NCI-H2107 treated with DMSO at 0.1 percent for 48 hours (cell line): Measurements from ENCODE around the gene ADAMTS18.
"Not testable (repeated sequence)": the region's sequence is repeated elsewhere in the genome, so short reads cannot be mapped to it uniquely, and the experiment has no call there.

Experiments
- DNase-seq: peaks from one replicate; lab custom pipeline; 2025; ENCODE audit not compliant: unreplicated experiment; lab: John Stamatoyannopoulos, UW

ADAMTS18 gene

DNA sequence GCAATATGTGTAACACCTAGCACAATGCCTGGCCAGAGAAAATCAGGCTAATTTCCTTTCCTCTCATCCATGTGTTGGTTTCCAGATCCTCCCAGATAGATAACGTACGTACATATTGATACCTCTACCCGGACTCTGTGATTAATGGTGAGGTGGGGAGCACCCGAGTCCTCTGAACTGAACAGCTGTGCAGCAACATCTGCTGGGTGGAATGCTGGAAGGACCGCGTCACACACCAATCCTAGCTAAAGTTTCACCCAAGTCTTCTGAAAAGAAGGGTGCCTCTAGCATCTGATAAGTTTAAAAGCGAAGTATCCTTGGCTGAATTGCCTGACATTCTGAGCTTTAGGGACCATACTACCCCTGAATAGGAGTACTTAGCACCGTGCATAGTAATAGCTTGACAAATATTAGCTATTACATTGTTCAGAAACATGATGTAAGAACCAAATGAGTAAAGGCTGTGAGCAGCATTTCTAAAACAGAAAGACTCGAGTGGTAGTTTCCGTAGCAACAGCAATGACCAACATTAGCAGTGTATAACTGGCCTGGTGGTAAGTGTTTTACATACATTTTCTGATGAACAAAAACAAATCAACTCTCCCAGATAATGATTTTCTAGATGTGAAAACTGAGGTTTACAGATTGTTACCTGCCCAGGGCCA is 144.3 kb downstream of the ADAMTS18 start:
- no peak for DNase-seq

DNA sequence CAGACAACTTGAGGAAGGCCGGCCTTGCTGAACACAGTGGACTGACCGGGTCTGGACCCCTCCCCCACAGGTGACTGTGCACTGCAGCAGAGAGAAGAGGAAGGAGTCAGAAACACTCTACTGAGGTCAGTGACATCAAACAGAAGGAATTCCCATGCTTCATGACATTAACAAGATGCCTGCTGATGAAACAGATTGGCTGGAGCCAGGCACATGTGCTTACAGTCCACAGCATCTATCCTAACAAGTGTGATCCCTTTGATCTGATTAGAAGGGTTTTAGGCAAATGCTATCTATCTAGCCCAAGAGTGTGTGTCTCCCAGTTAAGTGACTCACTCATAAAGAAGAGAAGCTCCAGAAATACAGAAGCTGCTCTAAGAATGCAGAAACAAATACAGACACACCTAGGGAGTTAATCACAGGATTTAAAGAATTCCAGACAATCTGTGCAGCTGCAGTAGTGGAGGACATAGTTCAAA is 145.5 kb downstream of the ADAMTS18 start:
- no peak for DNase-seq

DNA sequence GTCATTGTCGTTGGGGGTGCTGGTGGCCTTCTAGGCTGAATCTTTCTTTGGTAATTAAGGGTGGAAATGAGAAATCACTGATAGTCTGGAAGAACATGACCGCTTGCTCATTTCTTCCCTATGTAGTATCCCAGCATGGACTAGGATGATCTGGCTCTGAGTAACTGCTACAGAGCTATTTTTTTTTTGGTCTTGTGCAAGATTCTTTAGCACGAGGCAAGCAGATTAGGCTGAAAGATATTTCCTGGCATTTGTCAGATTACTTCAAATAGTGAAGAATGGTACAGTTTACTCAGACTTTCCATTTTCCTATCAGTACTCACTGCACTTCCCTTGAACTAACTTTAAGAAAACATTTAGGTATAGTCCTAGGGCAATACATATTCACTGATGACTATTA is 146.6 kb downstream of the ADAMTS18 start:
- DNase-seq = no peak

DNA sequence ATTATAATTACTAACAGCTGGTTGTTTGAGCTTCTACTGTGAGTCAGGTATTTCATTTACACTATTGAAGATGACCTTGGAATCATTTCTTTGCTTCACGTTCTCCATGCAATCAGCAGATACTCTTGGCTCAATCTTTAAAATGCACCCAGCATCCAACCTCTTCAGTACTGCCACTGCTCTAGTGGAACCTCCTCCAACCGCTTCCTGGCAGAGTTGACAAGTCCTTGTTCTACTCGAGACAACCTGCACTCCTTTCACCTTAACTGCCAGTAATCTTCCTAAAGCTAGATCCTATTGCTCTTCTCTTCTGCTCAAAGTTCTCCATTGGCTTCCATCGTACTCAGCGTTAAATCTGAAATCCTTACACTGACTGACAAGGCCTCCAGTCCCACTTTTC is 149.2 kb downstream of the ADAMTS18 start:
- no peak for DNase-seq

DNA sequence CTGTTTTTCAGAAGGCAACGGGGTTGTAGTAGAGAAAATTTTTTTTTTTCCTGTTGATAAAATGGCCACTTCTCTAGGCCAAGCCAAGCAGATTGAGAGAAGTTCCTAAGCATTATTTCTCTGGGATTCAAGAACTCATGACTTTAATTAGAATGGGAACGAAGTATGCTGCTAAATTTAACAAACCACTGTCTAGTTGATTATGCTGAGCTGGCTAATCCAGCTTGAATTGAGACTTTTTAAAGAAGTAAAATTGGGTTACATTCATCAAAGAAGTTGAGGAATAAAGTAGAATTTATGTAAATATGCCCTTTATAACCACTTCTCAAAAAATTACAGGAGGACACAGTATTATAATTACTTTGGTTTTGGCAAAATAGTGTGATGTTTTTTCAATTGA is 152.5 kb downstream of the ADAMTS18 start:
- DNase-seq = no peak

DNA sequence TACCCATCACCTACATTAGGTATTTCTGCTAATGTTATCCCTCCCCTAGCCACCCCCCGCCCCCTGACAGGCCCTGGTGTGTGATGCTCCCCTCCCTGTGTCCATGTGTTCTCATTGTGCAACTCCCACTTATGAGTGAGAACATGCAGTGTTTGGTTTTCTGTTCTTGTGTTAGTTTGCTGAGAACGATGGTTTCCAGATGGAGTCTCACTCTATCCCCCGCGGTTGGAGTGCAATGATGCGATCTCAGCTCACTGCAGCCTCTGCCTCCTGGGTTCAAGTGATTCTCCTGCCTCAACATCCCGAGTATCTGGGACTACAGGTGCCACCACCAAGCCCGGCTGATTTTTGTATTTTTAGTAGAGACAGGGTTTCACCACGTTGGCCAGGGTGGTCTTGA is 155.5 kb downstream of the ADAMTS18 start:
- not testable (repeated sequence) for DNase-seq

DNA sequence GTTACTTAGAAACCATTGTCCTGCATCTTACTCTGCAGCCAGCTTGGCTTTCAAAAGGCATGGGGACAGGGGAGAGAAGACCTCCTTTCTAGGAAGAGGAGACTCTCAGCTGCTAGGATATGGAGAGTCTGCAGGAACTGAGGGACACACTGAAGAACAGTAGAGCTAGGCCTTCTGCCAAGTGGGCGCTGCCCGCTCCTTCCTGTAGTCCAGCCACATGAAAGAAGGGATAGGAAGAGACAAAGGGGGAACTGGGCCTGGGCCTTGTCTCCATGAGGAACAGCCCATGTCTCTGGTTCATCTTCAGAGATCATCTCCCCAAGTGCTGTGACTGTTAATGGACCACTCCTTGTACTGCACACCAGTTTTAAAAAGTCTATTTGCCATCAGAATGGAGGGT is 157.3 kb downstream of the ADAMTS18 start:
- no peak for DNase-seq

DNA sequence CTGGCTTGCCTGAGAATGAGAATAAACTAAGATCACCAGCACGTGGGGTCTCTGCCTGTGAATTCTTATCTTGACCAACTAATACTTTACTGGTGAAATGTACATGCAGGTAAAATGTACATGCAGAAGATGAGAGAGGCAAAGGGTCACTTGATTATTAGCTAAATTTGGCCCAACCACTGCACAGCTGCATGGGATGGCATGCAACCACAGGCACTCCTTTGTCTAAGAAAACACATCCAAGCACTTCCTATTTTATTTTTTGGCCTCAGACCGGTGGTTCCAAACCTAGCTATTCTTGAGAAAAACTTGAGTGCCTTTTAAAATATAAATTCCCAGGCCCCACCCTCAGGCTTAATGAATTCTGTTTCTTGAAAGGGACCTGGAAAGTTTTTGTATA is 157.7 kb downstream of the ADAMTS18 start:
- DNase-seq = no peak

DNA sequence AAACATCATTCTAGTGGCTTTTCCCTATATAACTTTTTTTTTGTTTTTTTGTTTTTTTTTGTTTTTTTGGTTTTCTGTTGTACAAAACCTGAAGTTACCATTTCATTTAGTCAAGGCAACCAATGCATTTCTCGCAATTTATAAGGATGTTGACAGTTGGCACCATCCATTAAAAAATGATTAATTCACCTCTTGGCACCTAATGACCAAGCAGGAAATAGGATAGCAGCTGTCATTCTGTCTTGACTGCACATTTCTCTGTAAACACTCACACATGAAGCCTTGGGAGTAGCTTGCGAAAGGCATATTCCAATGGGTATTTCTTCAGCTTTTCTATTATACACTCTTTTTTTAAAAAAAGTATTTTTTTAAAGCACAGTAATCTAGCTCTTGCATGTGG is 158.2 kb downstream of the ADAMTS18 start:
- no peak for DNase-seq

DNA sequence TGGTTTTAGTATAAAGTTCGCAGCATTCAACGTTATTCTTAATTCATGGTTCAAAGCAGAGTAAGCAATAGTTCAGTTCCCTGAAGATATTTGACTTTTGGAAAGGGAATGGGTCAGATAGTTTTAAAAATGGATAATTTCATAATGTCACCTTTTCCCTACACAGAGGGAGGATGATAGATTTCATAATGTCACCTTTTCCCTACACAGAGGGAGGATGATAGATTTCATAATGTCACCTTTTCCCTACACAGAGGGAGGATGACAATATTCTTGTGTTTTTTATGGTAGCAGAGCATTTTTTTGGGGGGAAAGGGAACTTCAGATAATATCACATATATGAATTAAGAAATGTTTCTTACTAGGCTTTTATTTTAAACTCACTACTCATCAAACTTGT is 159.5 kb downstream of the ADAMTS18 start:
- DNase-seq = not testable (repeated sequence)

DNA sequence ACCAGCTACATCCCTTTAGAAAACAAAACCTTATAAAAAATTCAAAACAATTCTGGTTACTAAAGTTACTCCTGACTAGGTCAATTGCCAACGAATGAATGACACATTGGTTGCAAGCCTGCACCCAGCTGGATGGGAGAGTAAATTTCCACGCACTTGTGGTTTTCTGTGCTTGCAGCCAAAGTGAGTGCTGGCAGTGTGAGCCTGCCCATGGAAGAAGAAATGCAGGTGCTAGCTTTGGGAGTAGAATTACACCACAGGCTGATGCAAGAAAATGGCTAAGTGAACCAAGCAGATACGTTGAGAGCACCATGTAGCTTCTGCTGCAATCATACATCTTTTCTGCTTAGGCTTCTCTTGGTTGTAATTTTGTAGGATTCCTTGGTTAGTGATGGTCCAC is 161.0 kb downstream of the ADAMTS18 start:
- DNase-seq = peak; percentile 94

DNA sequence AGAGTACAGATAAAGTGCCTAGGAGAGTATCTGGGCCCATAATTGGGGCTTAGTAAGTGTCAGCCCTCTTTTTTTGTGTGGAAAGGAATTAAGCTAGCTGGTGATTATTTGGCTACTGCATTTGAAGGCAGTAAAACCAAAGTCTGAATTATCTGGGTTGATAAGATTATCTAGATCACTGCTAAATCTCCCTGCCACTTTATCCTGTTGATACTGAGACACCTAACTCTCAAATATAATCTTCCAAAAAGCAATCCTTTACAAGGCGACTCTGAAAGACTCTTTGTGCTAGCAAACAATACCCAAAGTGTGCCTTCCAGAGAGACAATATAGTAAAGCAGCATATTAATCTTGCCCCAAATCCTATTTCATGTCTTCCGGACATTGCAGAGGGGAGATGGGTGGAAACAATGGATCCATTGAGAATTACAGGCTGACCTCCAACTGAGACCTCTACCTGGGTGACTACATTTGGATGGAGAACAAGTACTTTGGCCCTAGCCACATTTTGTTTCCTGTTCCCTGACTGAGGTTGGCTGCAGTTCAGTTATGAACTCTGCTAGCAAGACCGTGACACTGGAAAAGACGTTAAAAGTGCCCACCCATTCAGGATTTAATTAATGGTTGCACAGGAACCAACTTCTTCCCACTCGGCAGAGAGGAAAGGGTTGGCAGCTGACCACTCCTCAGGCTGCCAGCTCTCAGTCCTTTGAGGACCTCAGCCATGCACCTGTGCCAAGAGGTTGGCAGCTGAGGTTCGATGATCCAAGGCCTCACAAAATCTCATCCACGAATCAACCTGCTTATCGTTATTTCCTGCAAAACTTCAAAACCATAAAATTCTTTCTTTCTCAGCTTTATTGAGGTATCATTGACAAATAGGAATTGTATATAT is 163.1 kb downstream of the ADAMTS18 start:
- no peak for DNase-seq

DNA sequence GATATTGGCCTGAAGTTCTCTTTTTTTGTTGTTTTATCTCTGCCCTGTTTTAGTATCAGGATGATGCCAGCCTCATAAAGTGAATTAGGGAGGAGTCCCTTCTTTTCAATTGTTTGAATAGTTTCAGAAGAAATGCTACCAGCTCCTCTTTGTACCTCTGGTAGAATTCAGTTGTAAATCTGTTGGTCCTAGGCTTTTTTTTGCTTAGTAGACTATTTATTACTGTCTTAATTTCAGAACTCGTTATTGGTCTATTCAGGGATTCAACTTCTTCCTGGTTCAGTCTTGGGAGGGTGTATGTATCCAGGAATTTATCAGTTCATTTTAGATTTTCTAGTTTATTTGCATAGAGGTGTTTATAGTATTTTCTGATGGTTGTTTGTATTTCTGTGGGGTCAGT is 168.6 kb downstream of the ADAMTS18 start:
- not testable (repeated sequence) for DNase-seq

DNA sequence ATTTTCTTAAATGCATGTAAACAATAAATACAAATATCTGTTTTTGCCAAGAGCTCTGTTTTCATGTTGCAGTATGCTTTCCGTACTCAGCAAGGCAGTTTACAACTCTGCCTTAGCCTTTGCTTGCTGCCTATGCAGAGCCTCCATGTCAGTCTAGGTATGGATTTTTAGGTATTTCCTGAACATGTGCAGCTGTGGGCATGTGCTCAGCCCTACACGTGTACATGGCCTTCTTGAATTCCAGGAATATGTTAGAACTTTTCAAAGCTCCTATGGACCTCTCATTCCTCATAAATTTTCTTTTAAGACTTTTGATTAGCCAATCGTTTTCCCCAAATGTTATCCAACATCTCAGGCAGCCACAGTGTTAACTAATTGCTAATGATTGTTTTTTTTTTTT is 171.9 kb downstream of the ADAMTS18 start:
- DNase-seq = no peak

DNA sequence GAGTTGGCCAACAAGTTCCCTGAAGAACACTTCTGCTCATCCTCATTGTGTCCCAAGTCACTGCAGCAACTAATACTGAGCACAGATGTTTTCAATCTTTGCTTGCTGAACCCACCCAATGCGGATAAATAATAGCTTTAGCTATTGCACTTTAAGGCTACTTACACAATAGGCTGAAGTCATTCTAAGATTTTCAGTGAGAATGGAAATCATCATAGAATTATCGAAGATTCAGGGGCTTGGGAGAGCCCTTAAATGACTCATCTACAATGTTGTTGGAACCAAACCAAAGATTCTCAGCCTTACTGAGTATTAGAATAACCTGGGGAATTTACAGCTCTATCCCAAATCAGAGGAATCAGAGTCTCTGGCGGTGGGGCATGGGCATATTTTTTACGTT is 184.4 kb downstream of the ADAMTS18 start:
- DNase-seq = no peak

DNA sequence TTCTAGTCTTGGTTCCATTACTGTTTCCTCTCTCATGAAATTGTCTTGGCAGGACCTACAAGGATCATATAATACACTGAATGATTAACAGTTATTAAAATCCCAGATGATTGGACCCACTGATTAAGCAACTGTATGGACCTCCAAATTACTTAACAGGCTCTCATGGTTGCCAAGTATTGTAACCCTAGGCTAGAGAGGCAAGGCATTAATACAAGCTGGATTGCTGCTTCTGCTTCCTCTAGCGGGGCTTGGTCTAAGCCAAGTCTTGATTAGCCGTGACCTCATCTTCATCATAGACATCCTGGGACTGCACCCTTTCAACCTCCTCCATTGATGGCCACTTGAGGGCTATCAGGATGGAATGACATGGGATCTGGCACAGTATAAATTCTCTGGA is 188.7 kb downstream of the ADAMTS18 start:
- no peak for DNase-seq

DNA sequence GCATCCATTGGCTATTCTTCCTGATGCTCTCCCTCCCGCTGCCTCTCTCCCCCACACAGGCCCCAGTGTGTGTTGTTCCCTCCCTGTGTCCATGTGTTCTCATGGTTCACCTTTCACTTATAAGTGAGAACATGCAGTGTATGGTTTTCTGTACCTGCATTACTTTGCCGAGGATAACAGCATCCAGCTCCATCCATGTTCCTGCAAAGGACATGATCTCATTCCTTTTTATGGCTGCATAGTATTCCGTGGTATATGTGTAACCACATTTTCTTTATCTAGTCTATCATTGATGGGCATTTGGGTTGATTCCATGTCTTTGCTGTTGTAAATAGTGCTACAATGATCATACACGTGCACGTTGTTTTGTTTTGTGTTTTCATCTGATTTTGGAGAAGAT is 192.4 kb downstream of the ADAMTS18 start:
- not testable (repeated sequence) for DNase-seq

DNA sequence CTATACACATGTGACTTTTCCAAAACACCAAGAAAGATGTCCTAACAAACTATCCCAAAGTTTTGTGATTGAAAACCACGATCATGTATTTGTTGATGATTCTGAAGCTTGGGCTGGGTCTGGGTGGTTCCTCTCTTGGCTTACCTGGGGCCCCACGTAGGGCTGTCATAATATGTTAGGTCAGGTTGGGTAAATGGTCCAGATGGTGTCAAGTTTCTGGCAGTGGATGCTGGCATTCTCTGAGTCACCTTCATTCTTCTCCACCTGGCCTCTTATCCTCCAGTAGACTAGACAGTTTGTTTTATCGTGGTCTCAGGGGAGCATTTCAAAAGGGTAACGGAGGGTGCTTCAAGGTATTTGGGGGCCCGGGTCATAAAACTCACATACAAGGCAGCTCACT is 196.2 kb downstream of the ADAMTS18 start:
- peak; percentile 94 for DNase-seq

DNA sequence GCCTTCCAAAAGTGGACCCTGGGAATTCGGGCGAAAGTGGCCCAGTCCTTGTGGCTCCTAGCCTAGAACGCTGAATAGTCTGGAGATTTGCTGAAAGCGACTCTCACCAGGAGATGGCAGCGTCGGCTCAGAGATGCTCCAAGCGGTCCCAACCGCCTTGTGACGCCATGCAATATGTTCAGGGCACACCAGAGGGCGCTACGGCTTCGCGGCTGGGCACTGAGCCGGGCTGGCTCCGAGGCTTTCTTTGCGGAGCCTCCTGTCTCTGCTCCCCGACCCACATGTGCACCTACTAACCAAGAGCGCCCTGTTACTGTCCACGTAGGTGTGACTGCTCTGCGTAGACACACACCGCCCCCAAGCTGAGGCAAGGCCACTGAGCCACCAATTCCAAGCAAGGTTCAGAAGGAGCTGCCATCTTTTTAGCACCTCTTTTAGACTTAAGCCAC is 198.7 kb downstream of the ADAMTS18 start:
- peak; percentile 75 for DNase-seq

DNA sequence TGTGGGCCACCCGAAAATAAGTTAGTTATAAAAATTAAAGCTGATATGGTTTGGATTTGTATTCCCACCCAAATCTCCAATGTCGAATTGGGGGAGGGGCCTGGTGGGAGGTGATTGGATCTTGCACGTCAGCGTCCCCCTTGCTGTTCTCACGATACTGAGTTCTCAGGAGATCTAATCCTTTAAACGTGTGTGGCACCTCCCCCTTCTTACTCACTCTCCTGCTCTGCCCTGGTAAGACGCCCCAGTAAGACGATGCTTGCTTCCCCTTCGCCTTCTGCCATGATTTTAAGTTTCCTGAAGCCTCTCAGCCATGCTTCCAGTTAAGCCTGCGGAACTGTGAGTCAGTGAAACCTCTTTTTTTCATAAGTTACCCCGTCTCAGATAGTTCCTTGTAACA is 200.2 kb downstream of the ADAMTS18 start:
- no peak for DNase-seq

DNA sequence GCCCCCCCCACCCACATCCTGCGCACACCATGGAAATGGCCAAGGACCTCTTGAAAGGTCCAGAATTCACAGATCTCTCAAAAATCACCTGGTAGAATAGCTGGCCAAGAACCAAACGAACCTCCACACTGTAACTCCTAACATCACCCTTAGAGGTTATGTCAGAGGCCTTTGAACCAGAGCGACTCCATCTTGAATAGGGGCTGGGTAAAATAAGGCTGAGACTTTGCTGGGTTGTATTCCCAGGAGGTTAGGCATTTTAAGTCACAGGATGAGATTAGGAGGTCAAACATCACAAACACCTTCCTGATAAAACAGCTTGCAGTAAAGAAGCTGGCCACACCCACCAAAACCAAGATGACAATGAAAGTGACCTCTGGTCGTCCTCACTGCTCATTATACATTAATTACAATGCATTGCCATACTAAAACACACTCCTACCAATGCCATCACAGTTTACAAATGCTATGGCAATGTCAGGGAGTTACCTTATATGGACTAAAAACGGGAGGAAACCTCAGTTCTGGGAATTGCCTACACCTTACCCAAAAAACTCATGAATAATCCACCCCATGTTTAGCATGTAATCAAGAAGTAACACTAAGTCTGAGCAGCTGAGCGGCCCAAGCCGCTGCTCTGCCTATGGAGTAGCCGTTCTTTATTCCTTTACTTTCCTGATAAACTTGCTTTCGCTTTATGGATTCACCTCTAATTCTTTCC is 200.9 kb downstream of the ADAMTS18 start:
- DNase-seq = no peak
